ENCODE results near the gene SWAP70. TPM values are rescaled to one million over a fixed set of nuclear protein-coding genes. Genes with fewer than 3 reads are reported as not detected.

SWAP70 gene
- total and polyA plus RNA-seq, 4 donors = 15.8 to 69.0 (median 47.1) TPM

- WGBS, 2 donors = 17 to 27% methylated on average over 3 of the region's 3 CpGs
- no peak overlapping the region for H3K4me3 ChIP-seq (ENCODE audit: low read length in 2 of 2)
- ATAC-seq (ENCODE audit: low FRiP score) (no peak), DNase-seq (no peak)
- no peaks in the 10 kb centered on the region for H3K27me3 ChIP-seq (ENCODE audit: control insufficient read depth in 1 of 2, insufficient read depth in 2 of 2, low read length in 1 of 2)
- peaks cover 2 to 3% of the 10 kb centered on the region in 2 donors for H3K4me1 ChIP-seq (ENCODE audit: control insufficient read depth in 1 of 2, insufficient read depth in 2 of 2, low read length in 2 of 2)
- H3K9me3 ChIP-seq (ENCODE audit: control insufficient read depth, low read length) = no peaks in the 10 kb centered on the region
- H3K27ac ChIP-seq (ENCODE audit: low read depth in 1 of 2, low read length in 2 of 2) = peak overlapping the region in 1 of 2 donors; percentile 25
- intact Hi-C loops (cut with DNase I) = no loop called here
- no peaks in the 10 kb centered on the region for H3K36me3 ChIP-seq (ENCODE audit: control insufficient read depth in 1 of 2, insufficient read depth in 2 of 2, low read length in 1 of 2)
Measured at GRCh38 chr11:9675691-9676090, 11.8 kb downstream of the SWAP70 start.

GRCh38 chr11:9677951-9678350 lies 14.1 kb downstream of the SWAP70 start:
- DNase-seq (no peak), ATAC-seq (ENCODE audit: low FRiP score) (no peak)
- Histone ChIP-seq H3K4me3 (ENCODE audit: low read length in 2 of 2) (no peak overlapping the region), H3K4me1 (ENCODE audit: control insufficient read depth in 1 of 2, insufficient read depth in 2 of 2, low read length in 2 of 2) (peaks cover under 1 to 3% of the 10 kb centered on the region in 2 donors), H3K36me3 (ENCODE audit: control insufficient read depth in 1 of 2, insufficient read depth in 2 of 2, low read length in 1 of 2) (no peaks in the 10 kb centered on the region), H3K27me3 (ENCODE audit: control insufficient read depth in 1 of 2, insufficient read depth in 2 of 2, low read length in 1 of 2) (no peaks in the 10 kb centered on the region), H3K9me3 (ENCODE audit: control insufficient read depth, low read length) (no peaks in the 10 kb centered on the region), H3K27ac (ENCODE audit: low read depth in 1 of 2, low read length in 2 of 2) (no peak overlapping the region)
- intact Hi-C loops (cut with DNase I) = no loop called here

- WGBS, 2 donors = 81 to 85% methylated on average over 4 of the region's 4 CpGs
Measured at GRCh38 chr11:9678576-9678975, 14.7 kb downstream of the SWAP70 start.

GRCh38 chr11:9680028-9680427 lies 16.2 kb downstream of the SWAP70 start:
- peaks cover 2 to 3% of the 10 kb centered on the region in 2 donors for H3K4me1 ChIP-seq (ENCODE audit: control insufficient read depth in 1 of 2, insufficient read depth in 2 of 2, low read length in 2 of 2)
- ATAC-seq (ENCODE audit: low FRiP score) (no peak), DNase-seq (no peak)
- intact Hi-C loops (cut with DNase I) = no loop called here
- H3K27ac ChIP-seq (ENCODE audit: low read depth in 1 of 2, low read length in 2 of 2) = no peak overlapping the region
- WGBS, 2 donors = 87 to 89% methylated on average over 4 of the region's 4 CpGs
- no peaks in the 10 kb centered on the region for H3K27me3 ChIP-seq (ENCODE audit: control insufficient read depth in 1 of 2, insufficient read depth in 2 of 2, low read length in 1 of 2)
- no peaks in the 10 kb centered on the region for H3K36me3 ChIP-seq (ENCODE audit: control insufficient read depth in 1 of 2, insufficient read depth in 2 of 2, low read length in 1 of 2)
- no peak overlapping the region for H3K4me3 ChIP-seq (ENCODE audit: low read length in 2 of 2)
- no peaks in the 10 kb centered on the region for H3K9me3 ChIP-seq (ENCODE audit: control insufficient read depth, low read length)

More at GRCh38 chr11:9678576-9678975, 14.7 kb downstream of the SWAP70 start:
- ATAC-seq (ENCODE audit: low FRiP score) (no peak), DNase-seq (no peak)
- no peaks in the 10 kb centered on the region for H3K36me3 ChIP-seq (ENCODE audit: control insufficient read depth in 1 of 2, insufficient read depth in 2 of 2, low read length in 1 of 2)
- no peak overlapping the region for H3K27ac ChIP-seq (ENCODE audit: low read depth in 1 of 2, low read length in 2 of 2)
- no peaks in the 10 kb centered on the region for H3K27me3 ChIP-seq (ENCODE audit: control insufficient read depth in 1 of 2, insufficient read depth in 2 of 2, low read length in 1 of 2)
- peaks cover 2 to 3% of the 10 kb centered on the region in 2 donors for H3K4me1 ChIP-seq (ENCODE audit: control insufficient read depth in 1 of 2, insufficient read depth in 2 of 2, low read length in 2 of 2)
- no peak overlapping the region for H3K4me3 ChIP-seq (ENCODE audit: low read length in 2 of 2)
- H3K9me3 ChIP-seq (ENCODE audit: control insufficient read depth, low read length) = no peaks in the 10 kb centered on the region
- intact Hi-C loops (cut with DNase I) = no loop called here

- Histone ChIP-seq H3K27ac (ENCODE audit: low read depth in 1 of 2, low read length in 2 of 2) (no peak overlapping the region), H3K4me1 (ENCODE audit: control insufficient read depth in 1 of 2, insufficient read depth in 2 of 2, low read length in 2 of 2) (peaks cover 2 to 3% of the 10 kb centered on the region in 2 donors), H3K4me3 (ENCODE audit: low read length in 2 of 2) (no peak overlapping the region), H3K27me3 (ENCODE audit: control insufficient read depth in 1 of 2, insufficient read depth in 2 of 2, low read length in 1 of 2) (no peaks in the 10 kb centered on the region), H3K36me3 (ENCODE audit: control insufficient read depth in 1 of 2, insufficient read depth in 2 of 2, low read length in 1 of 2) (no peaks in the 10 kb centered on the region), H3K9me3 (ENCODE audit: control insufficient read depth, low read length) (no peaks in the 10 kb centered on the region)
- DNase-seq (no peak), ATAC-seq (ENCODE audit: low FRiP score) (no peak)
- intact Hi-C loops (cut with DNase I) = no loop called here
- WGBS, 2 donors = 72 to 80% methylated on average over 2 of the region's 2 CpGs
Measured at GRCh38 chr11:9681583-9682372, 17.9 kb downstream of the SWAP70 start.

GRCh38 chr11:9687711-9688477 lies 24.0 kb downstream of the SWAP70 start:
- WGBS, 2 donors = 54 to 55% methylated on average over 2 of the region's 2 CpGs
- ATAC-seq (ENCODE audit: low FRiP score) (no peak), DNase-seq (no peak)
- H3K4me3 ChIP-seq (ENCODE audit: low read length in 2 of 2) = no peak overlapping the region
- H3K36me3 ChIP-seq (ENCODE audit: control insufficient read depth in 1 of 2, insufficient read depth in 2 of 2, low read length in 1 of 2) = no peaks in the 10 kb centered on the region
- intact Hi-C loops (cut with DNase I) = no loop called here
- H3K27ac ChIP-seq (ENCODE audit: low read depth in 1 of 2, low read length in 2 of 2) = peak overlapping the region; percentile 21 to 82
- H3K4me1 ChIP-seq (ENCODE audit: control insufficient read depth in 1 of 2, insufficient read depth in 2 of 2, low read length in 2 of 2) = peaks cover 4 to 8% of the 10 kb centered on the region in 2 donors
- no peaks in the 10 kb centered on the region for H3K27me3 ChIP-seq (ENCODE audit: control insufficient read depth in 1 of 2, insufficient read depth in 2 of 2, low read length in 1 of 2)
- H3K9me3 ChIP-seq (ENCODE audit: control insufficient read depth, low read length) = no peaks in the 10 kb centered on the region

- Histone ChIP-seq H3K4me3 (ENCODE audit: low read length in 2 of 2) (no peak overlapping the region), H3K36me3 (ENCODE audit: control insufficient read depth in 1 of 2, insufficient read depth in 2 of 2, low read length in 1 of 2) (no peaks in the 10 kb centered on the region), H3K27me3 (ENCODE audit: control insufficient read depth in 1 of 2, insufficient read depth in 2 of 2, low read length in 1 of 2) (no peaks in the 10 kb centered on the region), H3K9me3 (ENCODE audit: control insufficient read depth, low read length) (no peaks in the 10 kb centered on the region), H3K4me1 (ENCODE audit: control insufficient read depth in 1 of 2, insufficient read depth in 2 of 2, low read length in 2 of 2) (peaks cover 2 to 8% of the 10 kb centered on the region in 2 donors), H3K27ac (ENCODE audit: low read depth in 1 of 2, low read length in 2 of 2) (peak overlapping the region; percentile 26 to 44)
- DNase-seq (no peak), ATAC-seq (ENCODE audit: low FRiP score) (peak; percentile 76)
- intact Hi-C loops (cut with DNase I) = no loop called here
- 21 to 22% methylated on average over 7 of the region's 7 CpGs for WGBS, 2 donors
Measured at GRCh38 chr11:9688716-9689511, 25.0 kb downstream of the SWAP70 start.

GRCh38 chr11:9689721-9690120 lies 25.8 kb downstream of the SWAP70 start:
- Histone ChIP-seq H3K27me3 (ENCODE audit: control insufficient read depth in 1 of 2, insufficient read depth in 2 of 2, low read length in 1 of 2) (no peaks in the 10 kb centered on the region), H3K27ac (ENCODE audit: low read depth in 1 of 2, low read length in 2 of 2) (peak overlapping the region in 1 of 2 donors; percentile 17), H3K4me3 (ENCODE audit: low read length in 2 of 2) (no peak overlapping the region), H3K36me3 (ENCODE audit: control insufficient read depth in 1 of 2, insufficient read depth in 2 of 2, low read length in 1 of 2) (no peaks in the 10 kb centered on the region), H3K4me1 (ENCODE audit: control insufficient read depth in 1 of 2, insufficient read depth in 2 of 2, low read length in 2 of 2) (peaks cover 2 to 8% of the 10 kb centered on the region in 2 donors), H3K9me3 (ENCODE audit: control insufficient read depth, low read length) (no peaks in the 10 kb centered on the region)
- WGBS, 2 donors = 10 to 14% methylated on average over 5 of the region's 5 CpGs
- ATAC-seq (ENCODE audit: low FRiP score) (peak; percentile 36), DNase-seq (no peak)
- intact Hi-C loops (cut with DNase I) = no loop called here
